Left ventricle myocardium superior (tissue), 1 donor: ENCODE data around the gene BROX. TPM values are rescaled to one million over a fixed set of nuclear protein-coding genes. Genes with fewer than 3 reads are reported as not detected.

Source experiments
- ATAC-seq: fragments of 200-7000 bp; cut with Tn5 transposase; one replicate; pipeline ENCODE4 v1.9.1; 2020; ENCODE audit warnings: mild to moderate bottlenecking, moderate library complexity
- DNase-seq: peaks from one replicate; pipeline ENCODE4 v3.0.0-alpha.2; 2020
- intact Hi-C: fragments of 100-400 bp; cut with micrococcal nuclease; formaldehyde crosslinking; loops from one replicate; pipeline ENCODE4 v1.11.0; 2022
- total RNA-seq: library from RNA; stranded (reverse); fragmentation: NEBNext Ultra II Directional; extraction: Animal tissue kit (Norgen Biotek cat#: 25700); gene quantifications from one replicate; pipeline ENCODE4 v1.2.1, GENCODE V29; 2021
- donor health status: DM: no; HTN: yes; CAD: no; lungs with severe emphysema.

The BROX gene
- total RNA-seq, 1 donor from 2014 or later: 25.4 TPM

DNA sequence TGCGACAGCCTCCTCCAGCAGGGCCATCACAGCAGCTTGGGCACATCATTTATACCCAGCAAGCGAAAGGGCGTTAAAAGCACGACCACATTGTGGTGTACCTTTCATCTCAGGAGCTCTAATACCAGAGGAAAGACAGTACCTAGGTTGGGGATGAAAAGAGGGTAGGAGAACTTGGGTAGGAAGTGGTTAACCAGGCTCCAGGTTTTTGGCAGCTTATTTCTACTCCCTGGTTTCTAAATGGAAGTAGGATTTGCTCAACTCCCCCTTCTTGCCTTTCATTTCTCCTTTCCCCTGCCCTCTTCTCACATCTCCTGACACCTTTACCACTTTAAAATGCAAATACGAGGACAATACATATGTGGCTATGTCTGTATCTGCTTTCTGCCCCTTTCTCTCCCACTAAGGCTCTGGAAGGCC lies 54.8 kb downstream of the BROX start:
- ATAC-seq (no peak), DNase-seq (no peak)
- intact Hi-C loops: no loop called here

- ATAC-seq (no peak), DNase-seq (no peak)
- intact Hi-C loops: no loop called here
Measured at GRCh38 chr1:222768592-222768991, 56.2 kb downstream of the BROX start.

DNA sequence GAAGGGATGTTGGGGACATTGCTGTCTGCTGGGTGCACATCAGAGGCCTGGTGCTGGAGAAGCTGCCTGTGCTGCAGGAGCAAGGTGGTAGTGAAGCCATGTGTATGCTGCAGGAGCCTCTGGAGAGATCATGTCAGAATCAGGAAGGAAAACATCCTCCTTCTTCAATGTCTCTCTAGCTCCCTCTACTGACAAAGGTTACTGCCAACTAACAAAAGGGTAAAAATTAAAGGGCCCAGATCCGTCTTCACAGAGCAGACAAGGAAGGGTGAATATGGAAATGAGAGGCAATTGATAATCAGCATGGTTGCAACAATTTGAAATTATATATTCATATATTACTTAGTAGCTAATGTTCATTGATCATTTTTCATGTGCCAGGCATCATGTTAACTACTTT lies 56.8 kb downstream of the BROX start:
- no peak for DNase-seq
- intact Hi-C loops: no loop called here

GRCh38 chr1:222769971-222770620 lies 57.7 kb downstream of the BROX start:
- ATAC-seq: no peak
- intact Hi-C loops: no loop called here
- no peak for DNase-seq

More for the DNA sequence above, 56.8 kb downstream of the BROX start:
- ATAC-seq: no peak

- DNase-seq (no peak), ATAC-seq (peak; percentile 78)
- intact Hi-C loops: no loop called here
Measured at GRCh38 chr1:222772996-222773379, 60.6 kb downstream of the BROX start.

DNA sequence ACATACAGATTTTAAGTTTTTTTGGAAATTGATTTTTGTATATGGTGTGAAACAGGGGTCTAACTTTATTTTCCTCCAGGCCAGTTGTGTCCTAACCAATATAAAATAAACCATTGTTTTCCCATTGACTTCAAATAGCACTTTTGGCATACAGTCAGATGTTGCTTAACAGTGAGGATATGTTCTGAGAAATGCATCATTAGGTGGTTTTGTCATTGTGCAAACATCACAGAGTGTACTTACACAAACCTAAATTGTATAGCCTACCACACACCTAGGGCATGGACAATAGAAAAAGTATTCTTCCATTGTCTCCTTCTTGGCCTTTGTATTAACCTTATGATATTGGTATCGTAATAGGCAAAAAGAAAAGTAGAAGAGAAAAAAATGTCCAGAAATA lies 65.1 kb downstream of the BROX start:
- no peak for ATAC-seq
- DNase-seq: no peak
- intact Hi-C loops: no loop called here

DNA sequence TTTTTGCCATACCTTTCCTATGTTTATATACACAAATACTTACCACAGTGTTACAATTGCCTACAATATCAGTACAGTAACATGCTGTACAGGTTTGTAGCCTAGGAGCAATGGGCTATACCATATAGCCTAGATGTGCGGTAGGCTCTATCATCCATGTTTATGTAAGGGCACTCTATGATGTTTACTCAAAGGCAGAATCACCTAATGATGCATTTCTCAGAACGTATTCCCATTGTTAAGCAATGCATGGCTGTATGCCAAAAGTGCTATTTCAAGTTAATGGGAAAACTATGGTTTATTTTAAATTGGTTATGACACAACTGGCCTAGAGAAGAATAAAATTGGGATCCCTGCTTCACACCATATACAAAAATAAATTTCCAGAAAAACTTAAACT lies 65.6 kb downstream of the BROX start:
- no peak for ATAC-seq
- intact Hi-C loops: no loop called here
- no peak for DNase-seq

GRCh38 chr1:222781251-222781650 lies 68.9 kb downstream of the BROX start:
- no peak for DNase-seq
- no peak for ATAC-seq
- intact Hi-C loops: no loop called here

DNA sequence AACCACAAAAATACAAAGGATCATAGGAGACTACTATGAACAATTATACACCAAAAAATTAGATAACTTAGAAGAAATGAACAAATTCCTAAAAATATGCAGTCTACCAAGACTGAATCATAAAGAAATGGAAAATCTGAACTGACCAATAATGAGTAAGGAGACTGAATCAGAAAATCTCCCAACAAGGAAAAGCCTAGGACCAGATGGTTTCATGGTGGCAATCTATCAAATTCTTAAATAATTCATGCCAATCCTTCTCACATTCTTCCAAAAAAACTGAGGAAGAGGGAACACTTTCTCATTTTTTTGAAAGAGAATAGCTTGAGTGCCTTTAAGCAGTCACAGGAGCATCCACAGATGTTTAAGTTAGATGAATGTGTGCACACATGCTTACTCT lies 70.7 kb downstream of the BROX start:
- intact Hi-C loops: no loop called here
- ATAC-seq: no peak
- DNase-seq: no peak

DNA sequence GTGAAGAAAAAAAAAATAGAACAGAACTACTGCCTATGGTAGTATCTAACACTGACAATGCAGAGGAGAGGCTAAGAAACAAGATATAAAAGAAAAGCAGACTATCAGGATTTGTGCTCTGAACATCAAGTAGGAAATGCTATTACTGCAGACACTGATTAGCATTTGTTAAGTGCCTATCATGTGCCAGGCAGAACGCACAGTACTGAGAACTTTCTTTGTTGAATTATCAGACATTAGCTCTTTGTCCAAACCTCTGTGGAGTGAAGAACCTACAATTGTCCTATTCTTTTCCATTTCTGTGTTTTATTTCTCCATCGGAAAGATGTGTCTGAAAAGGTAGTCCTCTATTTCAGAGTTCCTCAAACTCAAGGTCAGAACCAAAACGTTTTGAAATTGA lies 72.0 kb downstream of the BROX start:
- DNase-seq (no peak), ATAC-seq (no peak)
- intact Hi-C loops: no loop called here

Other genes starting within 250 kb of the BROX start
- gene HHIPL2, start 164.5 kb upstream of the BROX start, total RNA-seq: not detected
- gene TAF1A, start 122.6 kb upstream of the BROX start, total RNA-seq: 2.6 TPM
- gene MIA3, start 94.5 kb upstream of the BROX start, total RNA-seq: 65.5 TPM
- 52.7 TPM for gene AIDA, start 73 bp upstream of the BROX start, total RNA-seq
- gene FAM177B, start 24.6 kb downstream of the BROX start, total RNA-seq: not detected
- 6.4 TPM for gene DISP1, start 102.5 kb downstream of the BROX start, total RNA-seq